GM23338 (cell line): Measurements from ENCODE around the gene CCNF. TPM values are rescaled to one million over a fixed set of nuclear protein-coding genes. Genes with fewer than 3 reads are reported as not detected.

ENCODE experiments used
- ATAC-seq: fragments of 200-7000 bp; cut with Tn5 transposase; 3 replicates; pipeline ENCODE4 v1.9.1; 2020
- DNase-seq: peaks from one replicate; pipeline ENCODE4 v3.0.0-alpha.2; 2015; ENCODE audit warnings: low spot score
- H2AFZ ChIP-seq: fragments of 200-600 bp; sonication (generic); 2 replicates; pipeline ENCODE4 v1.8.0; 2016; ENCODE audit warnings: antibody characterized with exemption, mild to moderate bottlenecking, moderate library complexity
- H3F3A ChIP-seq: fragments of 200-600 bp; sonication (generic); replicated peaks from 2 replicates; pipeline ENCODE4 v1.8.0; 2017; ENCODE audit warnings: antibody characterized with exemption, mixed run types, low read depth
- H3K27ac ChIP-seq: fragments of 200-600 bp; sonication (generic); 2 replicates; pipeline ENCODE4 v1.6.1; 2016; ENCODE audit warnings: low read depth
- H3K27me3 ChIP-seq: fragments of 200-600 bp; sonication (generic); 2 replicates; pipeline ENCODE4 v1.8.0; 2016; ENCODE audit warnings: mild to moderate bottlenecking, mixed run types, moderate library complexity; ENCODE audit not compliant: insufficient read depth
- H3K36me3 ChIP-seq: fragments of 200-600 bp; sonication (generic); 2 replicates; pipeline ENCODE4 v1.8.0; 2016; ENCODE audit warnings: mild to moderate bottlenecking; ENCODE audit not compliant: insufficient read depth
- H3K4me1 ChIP-seq: fragments of 200-600 bp; sonication (generic); 2 replicates; pipeline ENCODE4 v1.8.0; 2016; ENCODE audit warnings: mild to moderate bottlenecking, moderate library complexity; ENCODE audit not compliant: insufficient read depth
- H3K4me2 ChIP-seq: fragments of 200-600 bp; sonication (generic); 2 replicates; pipeline ENCODE4 v1.7.1; 2017; ENCODE audit warnings: mixed run types
- H3K4me3 ChIP-seq: fragments of 200-600 bp; sonication (generic); 2 replicates; pipeline ENCODE4 v1.6.1; 2016; ENCODE audit warnings: mixed run types
- H3K79me2 ChIP-seq: fragments of 200-600 bp; sonication (generic); replicated peaks from 2 replicates; pipeline ENCODE4 v1.8.0; 2017; ENCODE audit warnings: mild to moderate bottlenecking; ENCODE audit not compliant: insufficient read depth
- H3K9me2 ChIP-seq: fragments of 200-600 bp; sonication (generic); 2 replicates; pipeline ENCODE4 v1.8.0; 2017; ENCODE audit not compliant: insufficient read depth
- H4K20me1 ChIP-seq: fragments of 200-600 bp; sonication (generic); replicated peaks from 2 replicates; pipeline ENCODE4 v1.8.0; 2017; ENCODE audit warnings: mild to moderate bottlenecking; ENCODE audit not compliant: insufficient read depth
- H3K27ac Mint-ChIP-seq: 2 replicates; pipeline ENCODE4 v1.8.0; 2020; ENCODE audit warnings: inconsistent platforms, mild to moderate bottlenecking, moderate library complexity, mixed read lengths
- H3K27me3 Mint-ChIP-seq: 3 replicates; pipeline ENCODE4 v1.8.0; 2022; ENCODE audit warnings: low read depth, mild to moderate bottlenecking, moderate library complexity, mixed read lengths, inconsistent platforms; ENCODE audit not compliant: insufficient read depth, poor library complexity
- H3K36me3 Mint-ChIP-seq: 3 replicates; pipeline ENCODE4 v1.8.0; 2021; ENCODE audit warnings: low read depth, mild to moderate bottlenecking, inconsistent platforms, moderate library complexity, mixed read lengths
- H3K4me1 Mint-ChIP-seq: 3 replicates; pipeline ENCODE4 v1.8.0; 2020; ENCODE audit warnings: mild to moderate bottlenecking, inconsistent platforms, mixed read lengths
- H3K4me3 Mint-ChIP-seq: 3 replicates; pipeline ENCODE4 v1.8.0; 2021; ENCODE audit warnings: moderate library complexity, mild to moderate bottlenecking, inconsistent platforms, mixed read lengths
- H3K9me3 Mint-ChIP-seq: 3 replicates; pipeline ENCODE4 v1.8.0; 2020; ENCODE audit warnings: moderate library complexity, mild to moderate bottlenecking, inconsistent platforms, mixed read lengths
- CREB1 ChIP-seq: fragments of 250-450 bp; sonication (Bioruptor Pico); IDR thresholded peaks from 2 replicates; pipeline ENCODE4 v1.5.0; 2020; ENCODE audit warnings: low read depth, mild to moderate bottlenecking, moderate library complexity
- CTCF ChIP-seq, 2 experiments: fragments of 200-600 bp in 1 of 2; sonication (generic) in 1 of 2; conservative IDR thresholded peaks; 2 replicates each; pipeline versions ENCODE4 v1.5.1 to v1.6.1; 2016 to 2017; ENCODE audit warnings: antibody characterized with exemption in 2 of 2, low read depth in 2 of 2, mild to moderate bottlenecking in 2 of 2, moderate library complexity in 1 of 2
- ETS1 ChIP-seq: IDR thresholded peaks from 2 replicates; pipeline ENCODE4 v1.6.1; 2016; ENCODE audit warnings: antibody characterized with exemption
- EZH2 ChIP-seq: fragments of 200-600 bp; sonication (generic); IDR thresholded peaks from one replicate; pipeline ENCODE4 v1.8.0; 2017; ENCODE audit warnings: antibody characterized with exemption, mild to moderate bottlenecking, low read depth; ENCODE audit not compliant: unreplicated experiment
- EZH2phosphoT487 ChIP-seq: fragments of 200-600 bp; sonication (generic); IDR thresholded peaks from one replicate; pipeline ENCODE4 v1.8.1; 2018; ENCODE audit warnings: antibody characterized with exemption; ENCODE audit not compliant: unreplicated experiment
- POLR2AphosphoS5 ChIP-seq: IDR thresholded peaks from 2 replicates; pipeline ENCODE4 v1.6.1; 2016; ENCODE audit warnings: antibody characterized with exemption, low read depth
- REST ChIP-seq: IDR thresholded peaks from one replicate; pipeline ENCODE4 v1.6.1; 2018; ENCODE audit warnings: antibody characterized with exemption; ENCODE audit not compliant: unreplicated experiment
- STAT1 ChIP-seq: IDR thresholded peaks from one replicate; pipeline ENCODE4 v1.6.1; 2016; ENCODE audit warnings: antibody characterized with exemption; ENCODE audit not compliant: unreplicated experiment
- ZNF114 ChIP-seq: fragments of 250-450 bp; sonication (Bioruptor Pico); IDR thresholded peaks from 2 replicates; pipeline ENCODE4 v1.5.0; 2020; ENCODE audit warnings: mild to moderate bottlenecking, moderate library complexity
- ZNF331 ChIP-seq: fragments of 250-450 bp; sonication (Bioruptor Pico); IDR thresholded peaks from 2 replicates; pipeline ENCODE4 v1.5.0; 2020; ENCODE audit warnings: low read depth, mild to moderate bottlenecking, moderate library complexity
- polyA plus RNA-seq: library from polyadenylated mRNA; unstranded; fragments of >200 nt; fragmentation: Nextera tagmentation; extraction: Ambion mirVana; gene quantifications from 2 replicates; pipeline ENCODE4 v1.2.1, GENCODE V29; 2016
- total RNA-seq: library from RNA; depleted of rRNA; stranded (reverse); fragments of >200 nt; shearing (Covaris generic); gene quantifications from 2 replicates; pipeline ENCODE4 v1.2.3, GENCODE V29; 2014

The CCNF gene
- total and polyA plus RNA-seq, 2 experiments from 2014 or later: 21.2 to 54.2 TPM

GRCh38 chr16:2425008-2425518 lies 4.2 kb upstream of the CCNF start:
- no peak for DNase-seq
- Histone ChIP-seq H3K27ac (no peak overlapping the region), H2AFZ (no peak overlapping the region), H3K4me1 (peaks cover under 1% of the 10 kb centered on the region; the same call in 1 of the 2 replicates), H3K27me3 (no peaks in the 10 kb centered on the region), H4K20me1 (peaks cover 3% of the 10 kb centered on the region), H3F3A (0 out of 2 replicates have a peak, but pooled peaks cover 7% of the 10 kb centered on the region), H3K79me2 (peaks cover 5% of the 10 kb centered on the region), H3K4me2 (no peak overlapping the region), H3K9me2 (no peaks in the 10 kb centered on the region), H3K4me3 (no peak overlapping the region), H3K36me3 (no peaks in the 10 kb centered on the region)
- peaks cover 5% of the 10 kb centered on the region; the same call in 2 of the 3 replicates for H3K36me3 Mint-ChIP-seq
- H3K27me3 Mint-ChIP-seq: peaks cover 16% of the 10 kb centered on the region
- no peak for ATAC-seq
- TF ChIP-seq STAT1: no peak
- TF ChIP-seq POLR2AphosphoS5: no peak
- no peak for TF ChIP-seq EZH2phosphoT487
- TF ChIP-seq EZH2: no peak
- no peak for TF ChIP-seq ZNF114
- no peak for TF ChIP-seq ZNF331 (CRISPR knock-in tag)
- TF ChIP-seq CTCF (conservative IDR thresholded peaks at IDR 0.05; ENCODE audit: low read depth in 2 of 2): no peak
- no peak for TF ChIP-seq CREB1 (CRISPR knock-in tag)
- TF ChIP-seq REST: no peak
- no peak for TF ChIP-seq ETS1
- no peak overlapping the region for H3K4me3 Mint-ChIP-seq
- H3K27ac Mint-ChIP-seq: no peak overlapping the region
- no peaks in the 10 kb centered on the region; the same call in 2 of the 3 replicates for H3K9me3 Mint-ChIP-seq
- peaks cover 12% of the 10 kb centered on the region for H3K4me1 Mint-ChIP-seq
